Measurements from ENCODE around the gene TRIM75.
"Not testable (repeated sequence)": the region's sequence is repeated elsewhere in the genome, so short reads cannot be mapped to it uniquely, and the experiment has no call there.

The TRIM75 gene

DNA sequence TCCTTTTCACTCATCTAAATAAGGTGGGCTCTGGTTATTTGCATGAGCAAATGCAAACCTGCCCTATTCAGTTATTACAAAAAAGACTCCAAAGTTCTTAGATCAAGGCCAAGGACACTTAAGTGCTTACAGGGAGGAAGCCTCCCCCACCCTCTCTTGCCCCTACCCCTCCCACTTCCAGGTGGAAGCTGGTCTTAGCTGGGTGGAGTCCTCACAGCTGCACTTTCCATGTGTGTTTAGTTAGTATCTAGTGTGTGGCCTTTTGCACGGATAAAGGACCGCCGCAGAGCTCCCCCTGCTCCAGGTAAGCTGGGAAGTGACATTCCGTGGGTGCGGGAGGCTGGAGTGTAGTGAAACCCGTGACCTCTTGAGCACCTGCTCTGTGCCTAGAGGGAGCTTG is at the start of gene TRIM75:
Gene TRIM75, plus strand, starts transcription at position 222 of the 400 bp plus-strand sequence. CDS start 5,282 bp downstream, outside the sequence.
- no peak for DNase-seq (ENCODE audit: low spot score)

DNA sequence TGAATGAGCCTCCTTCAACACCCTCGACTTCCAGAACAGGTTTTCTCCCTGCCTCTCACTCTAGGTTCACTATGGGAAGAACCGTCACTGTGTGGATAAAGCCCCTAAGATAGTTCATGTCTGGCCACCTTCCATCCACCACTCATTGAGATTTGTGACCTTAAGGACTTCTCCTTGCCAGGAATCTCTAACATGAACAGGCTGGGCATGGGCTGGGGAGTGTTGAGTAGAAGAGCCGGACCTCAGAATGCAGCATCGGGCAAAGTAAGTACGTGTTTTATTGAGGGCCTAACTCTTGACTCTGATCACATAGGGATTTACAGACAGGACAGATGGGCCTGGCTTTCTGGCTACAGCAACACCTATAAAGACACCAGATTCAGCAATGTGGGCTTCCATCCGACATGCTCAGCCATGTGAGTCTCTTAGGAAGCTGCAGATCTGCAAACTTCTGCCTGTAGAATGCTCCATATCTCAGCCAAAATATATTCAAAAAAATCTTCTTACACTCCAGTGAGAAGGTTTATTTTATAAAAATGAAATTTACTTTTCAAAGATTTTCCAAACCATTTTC is 48.2 kb upstream of the TRIM75 start:
- no peak for DNase-seq (ENCODE audit: low spot score)

DNA sequence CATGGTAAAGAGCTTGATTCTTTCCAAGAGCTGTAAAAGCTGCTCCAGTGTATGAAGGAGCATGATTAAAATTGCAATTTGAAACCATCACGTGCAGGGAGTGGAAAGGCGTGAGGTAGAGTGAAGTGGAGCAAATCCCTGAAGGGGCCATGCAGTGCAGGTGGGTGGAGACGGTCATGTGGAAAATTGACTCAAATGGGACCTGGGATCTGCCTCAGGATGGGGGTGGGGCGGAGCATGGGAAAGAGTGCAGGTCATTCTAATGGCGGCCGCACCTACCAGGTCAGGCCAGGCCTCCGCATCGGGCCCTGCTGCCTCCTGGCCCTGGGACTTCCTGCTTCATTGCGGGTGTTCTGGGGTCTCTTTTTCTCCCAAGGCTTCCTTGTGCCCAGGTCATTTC is 47.2 kb upstream of the TRIM75 start:
- no peak for DNase-seq (ENCODE audit: low spot score)

DNA sequence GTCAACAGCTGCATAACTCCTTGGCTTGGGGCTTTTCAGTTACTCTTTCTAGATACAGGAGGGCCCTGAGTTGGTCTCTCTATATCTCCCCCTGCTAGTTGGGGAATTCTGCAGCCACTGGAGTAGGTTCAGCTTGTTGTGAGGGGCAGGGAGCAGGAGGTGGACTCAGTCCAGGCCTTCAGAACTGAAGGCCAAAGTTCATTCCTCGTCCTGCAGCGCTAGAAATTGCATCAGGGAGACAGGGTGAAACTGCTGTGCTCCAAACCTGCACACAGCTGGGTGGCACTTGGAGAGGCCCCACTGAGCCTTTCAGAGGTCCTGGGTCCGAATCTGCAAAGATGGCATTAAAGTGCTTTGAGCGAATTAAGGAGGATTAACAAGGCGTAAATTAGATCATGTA is 46.8 kb upstream of the TRIM75 start:
- no peak for DNase-seq (ENCODE audit: low spot score)

DNA sequence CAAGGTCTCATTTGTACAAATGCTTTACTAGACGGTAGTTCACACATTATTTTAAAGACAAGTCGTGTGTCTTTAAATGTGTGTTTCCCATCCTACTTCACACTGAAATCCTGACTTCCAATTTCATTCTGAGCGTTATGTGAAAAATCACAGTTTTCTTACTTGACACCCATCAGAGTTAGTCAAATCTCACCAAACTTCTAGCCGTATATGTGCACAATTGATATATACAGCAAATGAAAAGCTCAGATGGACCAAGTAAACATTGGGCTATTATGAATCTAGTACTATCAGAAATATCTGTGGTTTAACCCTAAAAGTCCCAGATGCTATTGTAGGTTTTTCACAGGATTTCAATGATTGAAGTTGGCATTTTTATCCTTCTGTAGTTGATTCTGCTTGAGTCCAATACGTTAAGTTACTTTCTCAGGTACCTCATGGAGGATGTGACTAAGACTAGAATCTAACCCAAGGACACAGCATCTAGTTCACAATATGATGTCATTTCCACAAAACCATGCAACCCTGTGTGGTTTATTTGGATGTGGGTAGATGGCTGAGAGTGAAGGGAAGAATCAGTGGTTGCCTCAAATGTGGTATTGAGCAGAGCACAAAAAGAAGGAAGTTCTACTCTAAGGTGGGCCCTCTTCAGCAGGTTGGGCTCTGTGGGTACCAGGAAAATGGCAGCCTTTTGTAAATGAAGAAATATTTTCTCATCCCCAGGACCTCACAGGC is 44.0 kb upstream of the TRIM75 start:
- no peak for DNase-seq (ENCODE audit: low spot score)

DNA sequence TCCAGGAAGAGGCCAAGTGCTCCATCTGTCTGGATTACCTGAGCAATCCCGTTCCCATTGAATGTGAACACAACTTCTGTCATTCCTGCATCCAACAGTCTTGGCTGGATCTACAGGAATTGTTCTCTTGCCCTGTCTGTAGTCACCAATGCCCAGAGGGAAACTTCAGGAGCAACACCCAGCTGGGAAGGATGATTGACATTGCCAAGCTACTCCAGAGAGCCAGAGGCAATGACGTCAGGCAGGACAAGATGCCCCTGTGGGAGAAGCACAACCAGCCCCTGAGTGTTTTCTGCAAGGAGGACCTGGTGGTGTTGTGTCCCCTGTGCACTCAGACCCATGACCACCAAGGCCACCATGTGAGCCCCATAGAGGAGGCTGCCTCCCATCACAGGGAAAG is 43.2 kb upstream of the TRIM75 start:
- DNase-seq (ENCODE audit: low spot score): no peak

DNA sequence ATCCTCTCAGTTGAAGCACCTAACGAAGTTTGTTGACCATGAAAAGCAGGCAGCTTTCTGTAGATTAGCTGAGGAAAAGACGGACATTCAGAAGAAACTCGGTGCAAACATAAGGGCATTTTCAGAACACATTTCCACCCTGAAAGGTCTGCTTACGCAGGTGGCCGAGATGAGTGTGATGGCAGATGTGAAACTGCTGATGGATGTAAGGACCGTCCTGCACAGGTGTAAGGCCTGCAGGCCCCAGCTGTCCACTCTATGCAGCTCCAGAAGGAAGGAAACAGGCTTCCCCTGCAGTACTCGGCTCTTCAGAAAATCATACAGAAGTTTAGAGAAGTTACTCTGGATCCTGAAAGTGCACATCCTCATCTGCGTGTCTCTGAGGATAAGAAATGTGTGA is 42.7 kb upstream of the TRIM75 start:
- no peak for DNase-seq (ENCODE audit: low spot score)

DNA sequence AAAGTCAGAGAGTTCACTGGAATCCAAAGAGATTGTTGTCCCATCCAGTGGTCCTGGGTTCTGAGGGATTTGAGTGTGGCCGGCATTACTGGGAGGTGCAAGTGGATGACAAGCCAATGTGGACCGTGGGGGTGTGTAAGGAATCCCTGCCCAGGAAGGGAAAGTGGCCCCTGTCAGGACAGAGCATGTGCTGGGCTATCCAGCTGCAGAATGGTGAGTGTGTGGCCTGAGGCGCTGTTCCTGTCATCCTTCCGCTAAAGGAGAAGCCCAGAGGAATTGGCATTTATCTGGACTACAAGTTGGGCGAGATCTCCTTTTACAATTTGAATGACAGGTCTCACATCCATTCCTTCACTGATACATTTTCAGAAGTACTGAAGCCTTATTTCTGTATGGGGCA is 42.3 kb upstream of the TRIM75 start:
- DNase-seq (ENCODE audit: low spot score): no peak

DNA sequence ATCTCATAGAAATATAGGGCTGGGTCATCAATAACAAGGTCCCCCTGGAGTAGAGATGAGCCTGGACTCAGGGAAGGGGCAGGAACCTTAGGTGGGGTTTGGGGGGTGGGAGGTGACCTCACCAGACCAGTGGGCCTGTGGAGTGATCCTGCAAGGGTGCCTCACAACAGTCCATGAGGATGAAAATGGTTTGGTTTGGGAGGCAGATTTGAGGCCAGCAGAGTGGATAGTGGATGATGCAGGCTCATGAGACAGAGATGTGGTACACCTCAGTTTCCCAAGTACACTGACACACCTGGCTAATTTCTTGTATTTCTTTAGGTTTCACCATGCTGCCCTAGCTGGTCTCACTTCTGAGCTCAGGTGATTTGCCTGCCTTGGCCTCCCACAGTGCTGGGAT is 40.0 kb upstream of the TRIM75 start:
- DNase-seq (ENCODE audit: low spot score): no peak

DNA sequence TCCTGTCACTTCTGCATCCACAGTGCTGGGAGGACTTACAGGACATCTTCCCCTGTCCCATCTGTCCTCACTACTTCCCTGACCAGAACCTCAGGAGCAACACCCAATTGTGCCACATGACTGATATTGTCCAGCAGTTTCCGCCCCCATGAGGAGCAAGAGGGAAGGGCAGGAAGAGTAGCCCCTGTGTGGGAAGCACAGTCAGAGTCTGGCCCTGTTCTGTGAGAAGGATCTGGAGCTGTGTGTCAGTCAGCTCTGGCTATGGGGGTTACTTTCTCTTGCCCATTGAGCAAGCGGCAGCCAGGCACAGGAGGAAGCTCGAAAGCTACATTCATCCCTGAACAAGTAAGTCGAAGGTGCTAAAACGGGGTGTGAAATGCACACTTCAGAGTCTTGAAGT is 36.7 kb upstream of the TRIM75 start:
- DNase-seq (ENCODE audit: low spot score): no peak

DNA sequence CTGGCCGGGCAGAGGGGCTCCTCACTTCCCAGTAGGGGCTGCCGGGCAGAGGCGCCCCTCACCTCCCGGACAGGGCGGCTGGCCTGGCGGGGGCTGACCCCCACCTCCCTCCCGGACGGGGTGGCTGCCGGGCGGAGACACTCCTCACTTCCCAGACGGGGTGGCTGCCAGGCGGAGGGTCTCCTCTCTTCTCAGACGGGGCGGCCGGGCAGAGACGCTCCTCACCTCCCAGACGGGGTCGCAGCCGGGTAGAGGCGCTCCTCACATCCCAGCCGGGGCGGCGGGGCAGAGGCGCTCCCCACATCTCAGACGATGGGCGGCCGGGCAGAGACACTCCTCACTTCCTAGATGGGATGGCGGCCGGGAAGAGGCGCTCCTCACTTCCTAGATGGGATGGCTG is 33.7 kb upstream of the TRIM75 start:
- DNase-seq (ENCODE audit: low spot score): not testable (repeated sequence)

DNA sequence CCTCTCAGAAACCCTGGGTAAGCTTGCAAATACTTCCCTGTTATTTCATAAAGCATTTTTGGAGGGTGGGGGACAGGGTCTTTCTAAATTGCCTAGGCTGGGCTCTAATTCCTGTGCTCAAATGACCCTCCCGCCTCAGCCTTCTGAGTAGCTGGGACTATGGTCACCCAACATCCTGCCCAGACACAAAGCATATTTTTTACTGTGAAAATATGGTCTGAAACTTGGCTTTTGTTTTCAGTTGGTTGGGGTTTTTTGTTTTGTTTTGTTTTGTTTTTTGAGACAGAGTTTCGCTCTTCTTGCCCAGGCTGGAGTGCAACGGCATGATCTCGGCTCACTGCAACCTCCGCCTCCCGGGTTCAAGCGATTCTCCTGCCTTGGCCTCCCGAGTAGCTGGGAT is 27.9 kb upstream of the TRIM75 start:
- not testable (repeated sequence) for DNase-seq (ENCODE audit: low spot score)

DNA sequence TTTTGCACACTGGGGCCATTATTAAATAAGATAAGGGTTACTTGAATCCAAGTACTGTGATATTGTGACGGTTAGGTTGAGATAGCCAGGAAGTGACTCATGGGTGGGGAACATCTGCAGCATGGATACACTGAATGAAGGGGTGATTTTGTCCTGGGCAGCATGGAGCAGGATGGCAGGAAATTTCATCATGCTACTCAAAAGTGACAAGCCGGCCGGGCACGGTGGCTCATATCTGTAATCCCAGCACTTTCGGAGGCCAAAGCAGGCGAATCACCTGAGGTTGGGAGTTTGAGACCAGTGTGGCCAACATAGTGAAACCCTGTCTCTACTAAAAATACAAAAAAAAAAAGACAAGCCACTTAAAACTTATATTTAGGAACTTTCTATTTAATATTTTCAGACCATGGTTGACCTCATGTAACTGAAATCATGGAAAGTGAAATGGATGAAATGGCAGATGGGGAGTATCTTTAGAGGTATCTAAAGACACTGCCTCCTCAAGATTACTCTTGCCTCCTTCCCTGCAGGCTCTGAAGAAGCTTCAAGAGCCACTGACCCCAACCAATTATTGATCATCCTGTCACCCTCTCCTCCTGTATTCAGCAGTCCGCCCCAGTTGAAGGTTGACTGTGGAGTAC is 25.8 kb upstream of the TRIM75 start:
- DNase-seq (ENCODE audit: low spot score): no peak

DNA sequence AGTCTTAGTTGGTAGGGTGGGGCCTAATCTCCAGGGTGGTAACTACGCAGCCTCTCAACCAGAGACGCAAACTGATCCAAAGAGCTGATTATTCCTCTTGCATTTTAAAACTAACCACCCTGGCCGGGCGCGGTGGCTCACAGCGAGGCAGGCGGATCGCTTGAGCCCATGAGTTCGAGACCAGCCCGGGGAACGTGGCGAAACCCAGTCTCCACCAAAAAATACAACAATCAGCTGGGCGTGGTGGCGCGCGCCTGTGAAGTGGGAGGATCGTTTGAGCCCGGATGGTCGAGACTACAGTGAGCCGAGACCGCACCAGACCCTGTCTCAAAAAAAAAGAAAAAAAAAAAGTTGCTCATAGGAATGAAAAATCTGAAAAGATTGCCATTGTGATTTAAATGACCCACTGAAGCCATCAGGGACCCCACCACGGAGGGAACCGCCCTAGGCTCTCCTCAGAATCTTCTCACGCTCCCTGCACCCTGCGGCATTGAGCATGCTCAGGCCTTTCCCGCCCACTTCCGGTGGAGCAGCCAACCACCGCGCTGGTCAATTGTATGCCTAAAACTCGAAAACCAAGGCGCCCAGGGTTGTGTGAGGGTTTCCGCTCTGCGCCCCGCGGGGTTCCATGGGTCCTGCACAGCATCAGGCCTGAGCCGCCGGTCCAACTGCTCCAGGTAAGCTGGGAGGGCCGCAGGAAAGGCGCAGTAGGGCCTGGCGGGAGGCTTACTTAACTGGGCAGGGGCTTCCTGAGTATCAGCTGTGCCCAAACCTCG is 22.0 kb upstream of the TRIM75 start, which contains the start of gene TRIM60:
Gene TRIM60, plus strand, starts transcription at position 564 of the 776 bp plus-strand sequence. CDS start 8,074 bp downstream, outside the sequence.
- DNase-seq (ENCODE audit: low spot score): no peak

DNA sequence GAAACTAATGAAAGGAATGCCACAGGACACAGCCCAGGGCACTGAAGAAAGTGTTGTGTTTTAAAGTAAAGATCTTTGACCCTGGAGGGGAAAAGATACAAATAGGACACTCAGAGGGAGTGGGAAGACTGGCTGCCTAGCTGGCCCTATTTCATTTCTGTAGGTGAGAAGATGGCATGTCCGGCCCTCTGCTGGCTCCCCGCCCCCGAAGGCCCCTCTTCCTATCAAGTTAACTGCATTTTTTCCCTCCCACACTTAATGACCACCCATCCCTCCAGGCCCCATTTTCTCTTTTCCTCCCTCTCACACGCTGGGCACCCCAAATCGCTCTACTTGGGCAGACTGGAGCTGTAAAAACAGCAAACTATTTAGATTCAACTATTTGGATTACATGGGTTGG is 5.5 kb upstream of the TRIM75 start:
- no peak for DNase-seq (ENCODE audit: low spot score)

DNA sequence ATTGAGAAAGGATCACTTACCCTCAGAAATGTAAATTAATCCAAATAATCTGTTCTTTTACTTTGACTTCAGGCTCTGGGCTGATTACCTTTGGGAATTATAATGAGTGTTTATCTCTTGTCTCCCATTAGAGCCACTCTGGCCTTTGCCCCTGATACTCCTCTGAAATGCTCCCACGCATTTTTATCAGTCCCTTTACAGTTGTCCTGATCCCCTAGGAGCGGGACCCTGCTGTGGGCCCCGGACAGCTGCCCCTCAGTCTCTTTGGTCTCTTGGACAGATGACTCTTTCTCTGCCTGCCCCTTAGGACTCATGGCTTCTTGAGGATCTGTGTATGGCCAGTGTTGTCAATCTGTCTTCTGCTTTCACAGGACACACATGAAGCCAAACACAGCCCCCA is 1.0 kb upstream of the TRIM75 start:
- no peak for DNase-seq (ENCODE audit: low spot score)

DNA sequence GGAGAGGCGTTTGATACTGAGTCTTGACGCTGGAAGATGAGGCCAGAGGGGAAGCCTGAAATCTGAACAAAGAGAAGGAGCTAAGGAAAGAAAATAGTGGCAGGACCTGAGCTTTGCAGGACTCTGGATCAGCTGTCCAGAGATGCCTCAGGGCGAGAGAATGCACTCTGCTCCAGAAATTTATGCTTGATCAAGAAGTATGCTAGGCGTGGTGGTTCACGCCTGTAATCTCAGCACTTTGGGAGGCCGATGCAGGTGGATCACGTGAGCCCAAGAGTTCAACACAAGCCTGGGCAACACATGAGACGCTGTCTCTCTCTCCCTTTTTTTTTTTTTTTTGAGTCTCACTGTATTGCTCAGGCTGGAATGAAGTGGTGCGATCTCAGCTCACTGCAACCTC is 1.9 kb downstream of the TRIM75 start:
- no peak for DNase-seq (ENCODE audit: low spot score)

DNA sequence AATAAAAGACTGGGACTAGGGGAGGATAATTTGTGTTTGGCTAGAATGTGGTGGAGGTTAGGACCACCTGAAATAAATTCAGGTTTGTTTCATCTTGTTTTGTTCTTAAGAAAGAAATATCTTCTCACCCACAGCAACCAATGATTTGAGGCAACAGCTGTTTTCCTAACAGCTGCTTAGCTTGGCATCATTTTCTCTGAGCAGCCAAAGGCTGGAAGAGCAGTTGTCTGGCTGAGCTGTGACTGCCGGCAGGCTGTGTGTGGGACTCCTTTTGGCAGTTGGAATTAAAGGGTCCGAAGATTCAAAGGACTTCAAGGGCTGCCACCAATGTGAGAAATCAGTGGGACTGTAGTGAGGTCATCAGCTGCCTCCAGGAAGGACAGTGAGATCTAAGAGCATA is 5.0 kb downstream of the TRIM75 start:
- no peak for DNase-seq (ENCODE audit: low spot score)

DNA sequence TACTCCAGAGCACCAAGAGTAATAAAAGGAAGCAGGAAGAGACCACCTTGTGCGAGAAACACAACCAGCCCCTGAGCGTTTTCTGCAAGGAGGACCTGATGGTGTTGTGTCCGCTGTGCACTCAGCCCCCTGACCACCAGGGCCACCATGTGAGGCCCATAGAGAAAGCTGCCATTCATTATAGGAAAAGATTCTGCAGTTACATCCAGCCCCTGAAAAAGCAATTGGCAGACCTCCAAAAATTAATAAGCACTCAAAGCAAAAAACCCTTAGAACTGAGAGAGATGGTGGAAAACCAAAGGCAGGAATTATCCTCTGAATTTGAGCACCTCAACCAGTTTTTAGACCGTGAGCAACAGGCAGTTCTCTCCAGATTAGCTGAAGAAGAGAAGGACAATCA is 5.7 kb downstream of the TRIM75 start:
- no peak for DNase-seq (ENCODE audit: low spot score)

DNA sequence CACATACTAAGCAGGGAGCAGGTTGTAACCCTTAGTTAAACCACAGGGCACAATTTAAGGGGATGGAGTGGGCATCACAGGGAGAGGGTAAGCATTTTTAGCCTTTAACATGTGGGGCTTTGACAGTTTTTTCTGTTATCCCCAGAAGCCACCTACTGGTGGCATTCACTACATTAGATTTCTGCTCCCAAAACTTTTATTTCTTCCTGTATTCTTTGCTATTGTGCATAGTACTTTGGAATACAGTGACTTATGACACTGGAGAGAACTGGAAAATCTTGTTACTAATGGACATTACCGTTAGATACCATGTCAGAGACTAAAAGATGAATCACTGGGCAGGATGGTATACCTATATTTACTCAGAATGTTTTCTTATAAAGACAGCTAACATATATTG is 7.3 kb downstream of the TRIM75 start:
- no peak for DNase-seq (ENCODE audit: low spot score)

DNA sequence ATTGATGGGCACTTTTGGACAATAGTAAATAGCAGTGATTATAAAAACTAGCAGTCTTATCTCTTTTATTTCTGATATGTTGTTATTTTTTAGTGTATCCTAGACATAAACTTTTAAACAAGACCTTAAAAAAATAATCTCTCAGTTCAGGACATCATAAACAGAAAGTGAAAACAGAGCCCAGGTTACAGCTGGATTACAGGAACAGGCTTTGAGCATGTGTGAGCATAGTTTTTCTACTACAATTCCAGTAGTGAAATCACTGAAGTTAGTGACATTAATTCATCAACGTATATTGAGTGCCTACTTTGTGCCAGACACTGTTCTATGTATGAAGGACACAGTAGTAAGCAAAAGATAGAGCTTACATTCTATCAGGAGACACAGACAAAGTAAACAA is 16.9 kb downstream of the TRIM75 start:
- no peak for DNase-seq (ENCODE audit: low spot score)

DNA sequence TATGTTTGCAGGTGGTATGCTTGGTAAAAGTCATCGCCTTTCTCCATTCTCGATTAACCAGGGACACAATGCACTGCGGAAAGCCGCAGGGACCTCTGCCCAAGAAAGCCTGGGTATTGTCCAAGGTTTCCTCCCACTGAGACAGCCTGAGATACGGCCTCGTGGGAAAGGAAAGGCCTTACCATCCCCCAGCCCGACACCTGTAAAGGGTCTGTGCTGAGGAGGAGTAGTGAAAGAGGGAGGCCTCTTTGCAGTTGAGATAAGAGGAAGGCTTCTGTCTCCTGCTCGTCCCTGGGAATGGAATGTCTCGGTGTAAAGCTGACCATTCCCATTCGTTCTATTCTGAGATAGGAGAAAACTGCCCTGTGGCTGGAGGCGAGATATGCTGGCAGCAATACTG is 19.7 kb downstream of the TRIM75 start:
- not testable (repeated sequence) for DNase-seq (ENCODE audit: low spot score)
